Motor neuron (in vitro differentiated cells): Measurements from ENCODE around the gene SPATA13. TPM values are rescaled to one million over a fixed set of nuclear protein-coding genes. Genes with fewer than 3 reads are reported as not detected.
A peak's percentile ranks its signal among the peaks of the same experiment; 100 is the strongest.
"Not testable (repeated sequence)": the region's sequence is repeated elsewhere in the genome, so short reads cannot be mapped to it uniquely, and the experiment has no call there.

Source experiments
- ATAC-seq, 8 experiments: fragments of 200-7000 bp; cut with Tn5 transposase; replicated peaks in 6 of 8; 2 replicates each; pipeline ENCODE4 v1.8.0; 2021; ENCODE audit warnings: mild to moderate bottlenecking in 8 of 8, moderate library complexity in 8 of 8
- H3K27ac ChIP-seq, 2 donors: fragments of 250-450 bp; sonication (Bioruptor Pico); 2 replicates each; pipeline ENCODE4 v1.9.0; 2021; ENCODE audit warnings: antibody characterized with exemption in 2 of 2, mild to moderate bottlenecking in 2 of 2, moderate library complexity in 1 of 2
- H3K4me1 ChIP-seq, 2 donors: fragments of 250-450 bp; sonication (Bioruptor Pico); replicated peaks in 1 of 2; 2 replicates each; pipeline ENCODE4 v1.6.1; 2021; ENCODE audit warnings: antibody characterized with exemption in 2 of 2, mild to moderate bottlenecking in 2 of 2, moderate library complexity in 1 of 2
- H3K4me3 ChIP-seq, 5 donors: fragments of 250-450 bp; sonication (Bioruptor Pico); 2 replicates each; pipeline ENCODE4 v1.9.0; 2021; ENCODE audit warnings: antibody characterized with exemption in 5 of 5, mild to moderate bottlenecking in 5 of 5, moderate library complexity in 4 of 5
- WGBS, 10 experiments: fragments of 450-650 bp; shearing (Covaris generic); methylation state at CpG; one replicate each; pipeline ENCODE4 v1.0.0; 2022; 5-methylcytosine and 5-hydroxymethylcytosine counted together
- in situ Hi-C, 9 experiments: fragments of 400-800 bp; cut with MboI; loops; one replicate each; pipeline ENCODE4 v1.15.0; 2021; ENCODE audit warnings: low sequenced_read_pairs in 9 of 9, low pct_unique_long_range_greater_than_20kb in 2 of 9; ENCODE audit not compliant: unreplicated experiment in 9 of 9
- total RNA-seq, 8 experiments: library from RNA; unstranded; fragments of 300-600 nt; gene quantifications; 2 replicates each; pipeline versions ENCODE4 v1.2.3 to v1.2.4, GENCODE V29; 2022

Gene SPATA13
- total RNA-seq, 8 experiments from 2014 or later = 1.3 to 25.2 (median 8.8) TPM

DNA sequence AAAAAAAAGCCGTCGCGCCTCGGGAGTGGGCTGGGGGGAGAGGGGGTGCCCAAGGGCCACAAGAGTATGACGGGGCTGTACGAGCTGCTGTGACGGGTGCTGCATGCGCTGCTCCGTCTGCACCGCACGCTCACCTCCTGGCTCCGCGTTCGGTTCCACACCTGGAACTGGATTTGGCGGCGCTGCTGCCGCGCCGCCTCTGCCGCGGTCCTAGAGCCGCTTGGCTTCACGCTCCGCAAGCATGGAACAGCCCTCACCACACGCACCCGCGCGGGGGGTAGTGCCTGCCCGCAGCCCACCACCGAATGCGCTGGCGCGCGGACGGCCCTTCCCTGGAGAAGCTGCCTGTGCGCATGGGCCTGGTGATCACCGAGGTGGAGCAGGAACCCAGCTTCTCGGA is 167.6 kb downstream of the SPATA13 start:
- WGBS, 10 experiments = no CpG with 5 or more reads among the region's 38 CpGs
- in situ Hi-C loops = loop anchor here in 2 of 9 experiments (25.0 kb wide), 1 partner anchor 1416 kb away; no protein-coding TSS in a partner anchor
- H3K4me3 ChIP-seq = peak overlapping the region; percentile 11 to 35 (median 22)
- ATAC-seq = peak in 4 of 8 experiments; percentile 17 to 53 (median 26)
- H3K4me1 ChIP-seq = no peaks in the 10 kb centered on the region
- no peak overlapping the region for H3K27ac ChIP-seq

DNA sequence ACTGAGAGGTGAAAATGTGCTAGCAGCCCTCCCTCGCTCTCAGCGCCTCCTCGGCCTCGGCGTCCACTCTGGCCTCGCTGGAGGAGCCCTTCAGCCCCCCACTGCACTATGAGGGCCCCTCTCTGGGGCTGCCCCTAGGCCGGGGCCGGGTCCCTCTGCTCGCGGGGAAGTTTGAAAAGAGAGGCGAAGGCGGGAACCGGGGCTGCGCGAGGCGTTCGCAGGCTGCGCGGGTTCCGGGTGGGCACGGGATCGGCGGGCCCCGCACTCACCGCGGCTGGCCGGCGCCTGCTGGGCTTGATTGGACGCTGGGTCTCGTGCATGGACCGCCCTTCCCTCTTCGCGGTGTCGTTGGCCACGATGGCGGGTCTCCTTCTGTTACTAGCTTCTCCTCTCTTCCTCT is 178.2 kb downstream of the SPATA13 start:
- in situ Hi-C loops = loop anchor here in 2 of 9 experiments (25.0 kb wide), 1 partner anchor 1426 kb away; no protein-coding TSS in a partner anchor
- WGBS, 10 experiments = 72 to 93% methylated on average over 4 to 15 of the region's 36 CpGs; no CpG with 5 or more reads in 8 of the 10 experiments
- Histone ChIP-seq H3K4me1 (no peaks in the 10 kb centered on the region), H3K4me3 (no peak overlapping the region), H3K27ac (no peak overlapping the region)
- ATAC-seq = no peak

DNA sequence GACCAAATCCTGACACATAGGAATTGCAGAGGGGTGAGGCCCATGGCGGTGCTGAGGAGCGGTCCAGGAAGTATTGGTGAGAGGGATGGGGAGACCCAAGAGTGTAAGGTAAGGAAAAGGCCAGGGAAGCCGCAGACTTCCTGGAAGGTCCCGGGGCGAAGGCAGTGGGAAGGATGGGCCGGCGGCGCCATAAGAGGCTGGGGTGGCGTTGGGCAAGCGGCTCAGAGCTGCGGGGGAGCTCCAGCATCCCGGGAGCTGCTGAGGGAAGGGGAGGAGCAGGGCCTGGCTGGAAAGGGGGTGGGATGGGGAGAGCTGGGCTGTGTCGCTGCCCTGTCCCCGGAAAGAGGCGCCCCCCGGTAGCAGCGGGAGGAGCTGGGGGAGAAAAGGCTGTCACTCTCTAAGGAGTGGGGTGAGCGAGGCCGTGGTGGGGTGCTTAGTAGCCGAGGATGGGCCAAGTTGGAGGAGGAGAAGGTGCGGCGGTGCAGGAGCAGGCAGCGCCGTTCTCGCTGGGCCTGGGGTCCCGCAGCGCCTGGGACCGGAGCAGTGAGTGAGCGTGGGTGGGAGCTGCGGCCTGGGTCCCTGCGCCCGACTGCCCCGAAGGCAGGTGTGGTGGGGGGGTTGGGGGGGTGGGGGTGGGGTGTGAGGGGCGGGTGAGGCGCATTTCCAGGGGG is 179.6 kb downstream of the SPATA13 start:
- Histone ChIP-seq H3K4me3 (no peak overlapping the region), H3K4me1 (no peaks in the 10 kb centered on the region), H3K27ac (no peak overlapping the region)
- ATAC-seq = no peak
- in situ Hi-C loops = loop anchor here in 2 of 9 experiments (25.0 kb wide), 1 partner anchor 1428 kb away; no protein-coding TSS in a partner anchor
- 91 to 100% (median 100%) methylated on average over 2 to 4 of the region's 35 CpGs; no CpG with 5 or more reads in 7 of the 10 experiments for WGBS, 10 experiments

DNA sequence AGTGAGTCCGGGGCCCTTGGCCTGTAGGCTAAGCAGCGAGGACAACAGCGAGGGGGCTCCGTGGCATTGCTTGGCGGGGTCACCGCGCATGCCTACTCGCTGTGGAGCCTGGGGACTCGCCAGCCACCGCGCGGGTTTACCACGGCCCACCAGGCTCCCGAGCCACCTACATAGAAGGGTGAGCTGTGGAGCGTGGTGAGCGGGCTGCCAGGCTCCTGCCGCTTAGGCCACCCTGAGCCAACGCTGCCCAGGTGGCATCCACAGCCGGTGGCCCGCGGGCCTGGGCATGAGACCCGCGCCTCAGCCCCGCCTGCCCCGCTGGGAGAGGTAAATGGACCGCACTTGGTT is 180.1 kb downstream of the SPATA13 start:
- no peak for ATAC-seq
- WGBS, 10 experiments = 80 to 97% methylated on average over 4 to 6 of the region's 26 CpGs; no CpG with 5 or more reads in 8 of the 10 experiments

DNA sequence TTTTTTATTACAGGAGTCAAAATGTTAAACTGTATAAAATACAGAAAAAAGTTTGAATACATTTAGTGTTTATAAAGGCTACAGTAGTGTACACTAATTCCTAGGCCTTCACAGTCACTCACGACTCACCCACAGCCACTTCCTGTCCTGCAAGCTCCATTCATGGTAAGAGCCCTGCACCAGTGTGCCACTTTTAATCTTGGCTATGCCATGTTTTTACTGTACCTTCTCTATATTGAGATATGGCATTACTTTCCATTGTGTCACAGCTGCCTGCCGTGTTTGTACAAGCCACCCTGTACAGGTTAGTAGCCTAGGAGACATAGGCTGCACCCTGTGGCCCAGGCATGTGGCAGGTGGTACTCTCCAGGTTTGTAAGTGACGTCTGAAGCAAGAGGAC is 180.9 kb downstream of the SPATA13 start:
- ATAC-seq = no peak
- H3K4me1 ChIP-seq = no peaks in the 10 kb centered on the region
- in situ Hi-C loops = loop anchor here in 2 of 9 experiments (25.0 kb wide), 1 partner anchor 1429 kb away; no protein-coding TSS in a partner anchor
- H3K4me3 ChIP-seq = no peak overlapping the region
- WGBS, 10 experiments = 24 to 88% (median 80%) methylated on average over 1 to 3 of the region's 3 CpGs; no CpG with 5 or more reads in 3 of the 10 experiments
- no peak overlapping the region for H3K27ac ChIP-seq

More for the DNA sequence above, 180.1 kb downstream of the SPATA13 start:
- in situ Hi-C loops = loop anchor here in 2 of 9 experiments (25.0 kb wide), 1 partner anchor 1428 kb away; no protein-coding TSS in a partner anchor
- no peak overlapping the region for H3K4me3 ChIP-seq
- H3K4me1 ChIP-seq = no peaks in the 10 kb centered on the region
- no peak overlapping the region for H3K27ac ChIP-seq

DNA sequence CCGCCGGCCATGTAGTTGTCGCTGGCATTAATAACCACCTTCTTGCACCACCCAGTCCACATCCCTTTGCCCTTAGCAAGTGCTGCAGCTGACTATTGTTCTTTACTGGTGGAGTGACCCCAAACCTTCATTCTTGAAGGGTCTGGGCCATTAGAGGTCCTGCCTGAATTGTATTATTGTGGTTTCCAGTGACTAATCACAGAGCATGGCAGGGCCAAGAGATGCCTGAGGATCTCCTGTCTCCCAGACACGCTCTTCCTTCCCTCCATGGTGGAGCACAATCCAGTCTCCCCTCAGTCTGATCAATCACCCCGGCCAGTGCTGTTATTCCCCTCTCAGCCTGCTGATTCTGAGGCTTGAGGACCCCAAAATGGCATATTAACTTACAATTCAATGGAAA is 187.9 kb downstream of the SPATA13 start:
- Histone ChIP-seq H3K27ac (no peak overlapping the region), H3K4me1 (no peaks in the 10 kb centered on the region), H3K4me3 (no peak overlapping the region)
- WGBS, 10 experiments = 43 to 100% (median 100%) methylated on average over 1 to 5 of the region's 5 CpGs; no CpG with 5 or more reads in 1 of the 10 experiments
- in situ Hi-C loops = loop anchor here in 2 of 9 experiments (25.0 kb wide), 1 partner anchor 1436 kb away; no protein-coding TSS in a partner anchor
- ATAC-seq = no peak

DNA sequence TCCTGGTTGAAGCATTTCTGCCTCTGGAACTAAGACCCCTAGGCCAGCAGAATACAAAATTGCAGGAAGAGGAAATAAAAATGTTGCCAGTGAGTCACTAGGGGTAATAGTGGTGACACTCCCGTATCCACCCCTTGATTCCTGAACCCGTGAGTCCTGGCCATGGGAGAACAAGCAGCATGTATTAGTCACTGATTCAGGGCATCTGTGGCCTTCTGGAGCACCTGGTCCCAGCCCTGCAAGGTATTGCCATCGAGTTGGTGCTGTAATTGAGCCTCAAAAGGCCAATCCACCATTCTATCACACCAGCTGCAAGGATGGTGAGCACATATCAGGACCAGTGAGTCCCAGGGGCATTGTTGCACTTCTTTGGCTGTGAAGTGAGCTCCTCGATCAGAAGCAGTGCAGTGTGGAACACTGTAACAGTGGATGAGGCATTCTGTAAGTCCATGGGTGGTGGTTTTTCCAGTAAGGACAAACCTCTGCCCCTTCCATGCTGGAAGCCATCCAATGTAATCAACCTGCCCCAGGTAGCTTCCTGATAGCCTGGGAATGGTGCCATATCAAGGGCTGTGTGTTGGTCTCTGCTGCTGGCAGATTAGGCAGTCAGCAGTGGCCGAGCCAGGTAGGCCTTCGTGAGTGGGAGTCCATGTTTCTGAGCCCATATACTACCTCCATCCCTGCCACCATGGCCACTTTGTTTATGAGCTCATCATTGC is 188.4 kb downstream of the SPATA13 start:
- Histone ChIP-seq H3K27ac (no peak overlapping the region), H3K4me1 (no peaks in the 10 kb centered on the region), H3K4me3 (no peak overlapping the region)
- in situ Hi-C loops = loop anchor here in 2 of 9 experiments (25.0 kb wide), 1 partner anchor 1437 kb away; no protein-coding TSS in a partner anchor
- WGBS, 10 experiments = 0 to 80% (median 30%) methylated on average over 1 to 6 of the region's 6 CpGs; no CpG with 5 or more reads in 3 of the 10 experiments
- peak in 2 of 8 experiments; percentile 31 to 47 for ATAC-seq

DNA sequence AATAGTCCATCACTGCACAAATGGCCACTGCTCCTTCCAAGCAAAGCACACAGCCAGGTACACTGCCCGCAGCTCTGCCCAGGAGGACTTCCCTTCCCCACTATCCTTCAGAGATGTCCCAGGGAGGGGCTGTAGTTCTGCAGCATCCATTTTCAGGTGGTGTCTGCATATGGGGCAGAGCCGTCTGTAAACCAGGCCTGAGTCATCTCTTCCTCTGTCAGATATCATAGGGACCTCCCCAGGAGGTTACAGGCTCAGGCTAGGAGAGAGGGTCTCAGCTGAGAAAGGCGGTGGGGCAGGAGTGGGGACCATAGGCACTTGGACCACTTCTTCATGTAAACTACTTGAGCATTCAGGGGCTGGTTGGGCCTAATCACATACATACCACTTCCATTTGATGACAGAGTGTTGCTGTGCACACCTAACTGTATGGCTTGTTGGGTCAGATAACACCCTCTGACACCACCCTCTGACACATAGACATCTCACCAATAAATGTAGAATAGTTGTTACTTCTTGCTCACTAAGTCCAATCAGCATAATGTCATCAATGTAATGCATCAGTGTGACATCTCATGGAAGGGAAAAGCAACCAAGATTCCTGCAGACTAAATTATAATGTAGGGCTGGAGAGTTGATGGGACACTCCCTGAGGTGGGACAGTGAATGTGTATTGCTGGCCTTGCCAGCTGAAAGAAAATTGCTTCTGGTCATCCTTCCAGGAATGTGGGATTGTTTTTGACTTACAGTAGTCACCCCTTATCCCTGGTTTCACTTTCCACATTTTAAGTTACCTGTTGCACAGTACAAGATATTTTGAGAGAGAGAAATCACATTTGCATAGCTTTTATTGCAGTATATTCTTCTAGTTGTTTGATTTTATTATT is 189.5 kb downstream of the SPATA13 start:
- H3K4me3 ChIP-seq, H3K4me1 ChIP-seq, H3K27ac ChIP-seq: not testable (repeated sequence)
- WGBS, 10 experiments = 0 to 100% (median 73%) methylated on average over 1 to 3 of the region's 3 CpGs; no CpG with 5 or more reads in 6 of the 10 experiments
- ATAC-seq = peak in 2 of 8 experiments; percentile 84 to 89
- in situ Hi-C loops = loop anchor here in 3 of 9 experiments (25.0 kb wide), 2 partner anchors 1413 to 1438 kb away; no protein-coding TSS in a partner anchor

DNA sequence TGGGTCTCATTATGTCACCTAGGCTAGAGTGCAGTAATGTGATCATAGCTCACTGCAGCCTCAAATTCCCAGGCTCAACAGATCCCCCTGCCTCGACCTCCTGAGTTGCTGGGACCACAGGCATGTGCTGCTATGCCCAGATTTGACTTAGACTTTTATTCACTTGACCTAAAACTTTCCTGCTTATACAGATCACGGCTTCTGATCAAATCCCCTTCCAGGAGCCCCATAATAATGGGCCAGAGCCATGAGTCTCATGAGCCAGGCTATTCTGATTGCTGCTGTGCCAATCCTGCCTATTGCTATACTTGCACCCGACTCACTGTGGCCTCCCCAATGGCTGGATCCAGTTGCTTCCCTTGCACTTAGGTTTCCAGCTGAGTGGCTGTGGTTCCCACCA is 190.9 kb downstream of the SPATA13 start:
- Histone ChIP-seq H3K4me1 (no peaks in the 10 kb centered on the region), H3K4me3 (no peak overlapping the region), H3K27ac (no peak overlapping the region)
- ATAC-seq = no peak
- in situ Hi-C loops = loop anchor here in 1 of 9 experiments (25.0 kb wide), 1 partner anchor 1414 kb away; no protein-coding TSS in a partner anchor
- WGBS, 10 experiments = 0 to 100% (median 25%) methylated on average over 1 of the region's 3 CpGs; no CpG with 5 or more reads in 6 of the 10 experiments

DNA sequence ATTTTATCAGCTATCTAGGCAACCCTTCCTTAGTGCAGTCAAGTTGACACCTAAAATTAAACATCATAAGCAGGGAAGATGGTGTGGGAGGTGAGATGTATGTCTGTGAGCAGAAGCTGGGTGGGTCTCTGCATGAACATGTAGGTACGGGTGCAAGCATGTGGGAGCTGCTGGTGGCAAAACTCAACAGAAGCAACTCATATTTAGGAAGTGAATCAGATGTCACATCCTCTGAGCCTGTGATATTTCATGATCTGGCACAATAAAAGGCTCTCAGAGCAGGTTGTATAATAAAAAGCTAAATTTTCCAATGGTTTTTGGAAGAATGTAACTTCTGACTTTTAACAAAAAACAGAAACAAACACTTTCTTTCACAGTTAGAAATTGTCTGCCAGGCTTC is 193.2 kb downstream of the SPATA13 start:
- Histone ChIP-seq H3K4me3 (no peak overlapping the region), H3K4me1 (no peaks in the 10 kb centered on the region), H3K27ac (no peak overlapping the region)
- in situ Hi-C loops = loop anchor here in 1 of 9 experiments (25.0 kb wide), 1 partner anchor 1416 kb away; no protein-coding TSS in a partner anchor
- 83 to 100% (median 87%) methylated on average over 1 of the region's 1 CpG; no CpG with 5 or more reads in 6 of the 10 experiments for WGBS, 10 experiments
- ATAC-seq = no peak

DNA sequence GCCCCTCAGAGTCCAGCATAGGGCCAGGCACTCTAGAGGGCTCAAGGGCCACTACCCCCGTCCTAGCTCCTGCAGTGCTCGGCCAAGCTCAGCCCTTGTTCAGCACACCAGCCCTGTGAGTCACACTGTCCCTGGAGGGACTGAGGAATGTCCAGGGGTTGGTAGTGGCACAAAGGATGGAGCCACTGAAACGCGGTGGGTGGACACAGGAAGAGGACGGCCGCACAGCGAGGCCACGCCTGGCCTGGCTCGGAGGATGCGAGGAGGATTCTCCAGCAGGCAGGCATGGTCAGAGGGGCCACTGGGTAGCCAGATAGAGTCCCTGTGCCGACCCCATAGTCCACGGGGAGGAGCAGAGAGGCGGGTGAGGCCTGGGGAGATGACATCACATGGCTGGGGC is 194.6 kb downstream of the SPATA13 start:
- Histone ChIP-seq H3K4me3 (no peak overlapping the region), H3K27ac (no peak overlapping the region), H3K4me1 (no peaks in the 10 kb centered on the region)
- WGBS, 10 experiments = 70% methylated on average over 6 of the region's 13 CpGs; no CpG with 5 or more reads in 9 of the 10 experiments
- in situ Hi-C loops = loop anchor here in 1 of 9 experiments (25.0 kb wide), 1 partner anchor 1418 kb away; no protein-coding TSS in a partner anchor
- ATAC-seq = no peak

DNA sequence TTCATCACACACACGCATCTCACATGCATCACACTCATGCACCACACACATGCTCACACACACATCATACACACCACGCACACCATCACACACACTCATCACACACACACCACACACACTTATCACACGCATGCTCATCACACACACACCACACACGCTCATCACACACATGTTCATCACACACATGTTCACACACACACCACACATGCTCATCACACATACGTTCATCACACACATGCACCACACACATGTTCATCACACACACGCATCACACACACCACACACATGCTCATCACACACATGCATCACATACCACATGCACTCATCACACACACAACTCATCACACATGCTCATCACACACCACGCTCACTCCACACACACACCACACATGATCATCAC is 195.8 kb downstream of the SPATA13 start:
- in situ Hi-C loops = loop anchor here in 1 of 9 experiments (25.0 kb wide), 1 partner anchor 1419 kb away; no protein-coding TSS in a partner anchor
- no peak overlapping the region for H3K4me3 ChIP-seq
- no peaks in the 10 kb centered on the region for H3K4me1 ChIP-seq
- ATAC-seq = no peak
- 48 to 100% (median 80%) methylated on average over 2 to 3 of the region's 7 CpGs; no CpG with 5 or more reads in 4 of the 10 experiments for WGBS, 10 experiments
- no peak overlapping the region for H3K27ac ChIP-seq
